HG02884 (cell line): ENCODE measurements around the gene SLC4A7.
"Not testable (repeated sequence)": the region's sequence is repeated elsewhere in the genome, so short reads cannot be mapped to it uniquely, and the experiment has no call there.

Experiments used
- ATAC-seq: cut with Tn5 transposase; IDR thresholded peaks from one replicate; pipeline ENCODE4 v1.9.1; 2021; ENCODE audit warnings: mild to moderate bottlenecking, moderate library complexity; ENCODE audit not compliant: unreplicated experiment

Gene SLC4A7

GRCh38 chr3:27328982-27329762 is 155.0 kb downstream of the SLC4A7 start:
- not testable (repeated sequence) for ATAC-seq

GRCh38 chr3:27326629-27327545 is 157.3 kb downstream of the SLC4A7 start:
- ATAC-seq: no peak

- ATAC-seq: no peak
Observed at GRCh38 chr3:27326202-27326601, 158.0 kb downstream of the SLC4A7 start.

GRCh38 chr3:27325419-27325818 is 158.8 kb downstream of the SLC4A7 start:
- no peak for ATAC-seq

- no peak for ATAC-seq
Observed at GRCh38 chr3:27324686-27325085, 159.5 kb downstream of the SLC4A7 start.

- no peak for ATAC-seq
Observed at GRCh38 chr3:27323087-27323570, 161.1 kb downstream of the SLC4A7 start.
